ENCODE data around the gene CNIH2. TPM values are rescaled to one million over a fixed set of nuclear protein-coding genes. Genes with fewer than 3 reads are reported as not detected.

Gene CNIH2
- total and polyA plus RNA-seq, 2 of the 8 experiments (the other 6 are each of a cell fraction or from before 2014, with no cell fraction given) = 12.5 to 15.8 TPM

DNA sequence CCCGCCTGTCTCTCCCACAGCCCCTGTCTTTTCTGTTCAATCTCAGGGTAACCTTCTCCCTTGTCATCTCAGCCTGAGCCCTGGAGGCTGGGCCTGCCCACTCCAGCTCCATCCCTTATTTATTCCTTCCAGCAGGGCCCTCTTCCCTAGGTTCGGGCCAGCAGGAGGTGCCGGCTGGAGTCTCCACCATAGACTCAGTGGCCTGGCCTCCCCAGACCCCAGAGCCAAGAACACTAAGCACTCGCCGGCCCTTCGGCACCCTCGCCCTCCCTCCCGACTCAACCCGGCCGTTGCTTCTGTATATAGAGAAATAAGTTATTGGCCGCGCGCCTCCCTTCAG lies 11.0 kb upstream of the CNIH2 start:
- Histone ChIP-seq H2BK5ac (ENCODE audit: low read depth, low read length) (no peak overlapping the region; the same call in 1 of the 2 replicates), H3K4me3 (ENCODE audit: extremely low read depth in 1 of 4, insufficient read depth in 2 of 4, low read depth in 3 of 4, low read length in 4 of 4) (peak overlapping the region; percentile 57 to 91 (median 72); a peak in 6 of 8 replicates), H3K27me3 (replicated peaks in 1 of 4; ENCODE audit: control insufficient read depth in 3 of 4, extremely low read depth in 1 of 4, insufficient read depth in 3 of 4, low read length in 3 of 4) (no peaks in the 10 kb centered on the region), H3K79me2 (ENCODE audit: control insufficient read depth in 1 of 2, insufficient read depth in 2 of 2, low read length in 2 of 2) (peaks cover 0 to 13% of the 10 kb centered on the region in 2 experiments; a peak in 2 of 4 replicates), H3K4ac (replicated peaks; ENCODE audit: insufficient read length, low read depth, low read length) (peak overlapping the region; percentile 38), H3K4me2 (ENCODE audit: insufficient read depth in 1 of 2, low read depth in 2 of 2, low read length in 2 of 2) (peak overlapping the region; percentile 88 to 96), H2BK15ac (ENCODE audit: low read length) (no peak overlapping the region), H3K9me3 (ENCODE audit: insufficient read depth in 2 of 2, low read depth in 1 of 2, low read length in 1 of 2) (no peaks in the 10 kb centered on the region), H4K91ac (replicated peaks; ENCODE audit: insufficient read length, low read length) (no peak overlapping the region), H3K9ac (replicated peaks in 1 of 4; ENCODE audit: extremely low read depth in 1 of 4, low read depth in 3 of 4, low read length in 3 of 4) (no peak overlapping the region; a peak in 1 of 7 replicates), H2AFZ (ENCODE audit: low read length) (no peak overlapping the region), H3K79me1 (ENCODE audit: low read depth, low read length) (peaks cover 6% of the 10 kb centered on the region; the same call in 1 of the 2 replicates), H3K56ac (replicated peaks; ENCODE audit: insufficient read length, low read depth, low read length) (no peak overlapping the region), H3K23ac (ENCODE audit: insufficient read length) (no peak overlapping the region), H3K23me2 (ENCODE audit: low read depth, low read length) (peaks cover 9% of the 10 kb centered on the region), H4K20me1 (replicated peaks in 1 of 2; ENCODE audit: control insufficient read depth in 1 of 2, insufficient read depth in 2 of 2, low read length in 2 of 2) (peaks cover 5 to 17% of the 10 kb centered on the region in 2 experiments), H2BK20ac (ENCODE audit: low read length) (no peak overlapping the region), H2BK12ac (ENCODE audit: low read depth, low read length) (no peak overlapping the region), H2BK120ac (replicated peaks; ENCODE audit: low read depth, low read length) (no peak overlapping the region), H2AK5ac (ENCODE audit: low read depth, low read length) (no peak overlapping the region), H3K4me1 (replicated peaks in 1 of 4; ENCODE audit: control insufficient read depth in 3 of 4, insufficient read depth in 4 of 4, low read length in 3 of 4) (peaks cover 0 to 5% (median 3%) of the 10 kb centered on the region in 4 experiments; a peak in 5 of 7 replicates), H3K18ac (ENCODE audit: extremely low read depth, low read length) (no peak overlapping the region), H4K8ac (ENCODE audit: extremely low read depth, insufficient read depth, low read length) (0 out of 2 replicates have a peak overlapping the region, but pooled peaks have one; percentile 51), H3K27ac (ENCODE audit: low read depth, low read length) (no peak overlapping the region), H3K14ac (ENCODE audit: insufficient read length) (no peak overlapping the region), H4K5ac (ENCODE audit: insufficient read length, low read depth, low read length) (no peak overlapping the region), H3K36me3 (ENCODE audit: control insufficient read depth in 2 of 4, insufficient read depth in 4 of 4, low read length in 3 of 4) (peaks cover 11 to 21% (median 17%) of the 10 kb centered on the region in 4 experiments; a peak in 7 of 8 replicates)
- ChIA-PET POLR2A (ENCODE audit: partially characterized antibody) (interaction anchor here (0.8 to 9.0 kb wide), 10 partner anchors 14 to 198 kb away, joined by 3 to 125 read pairs (median 5); partner anchors contain the start of genes CNIH2, RIN1 and YIF1A), CTCF (ENCODE audit: partially characterized antibody) (interaction anchor here (0.6 to 2.3 kb wide), 16 partner anchors 8 to 222 kb away, joined by 3 to 12 read pairs (median 4); partner anchors contain the start of gene YIF1A)
- DNase-seq (ENCODE audit: low read depth in 1 of 2, low spot score in 2 of 2) (no peak), FAIRE-seq (no peak)
- 44% methylated on average over 13 of the region's 13 CpGs; no CpG with 5 or more reads in 1 of the 2 experiments for WGBS, 2 experiments (ENCODE audit: extremely low coverage in 1 of 2, insufficient coverage in 1 of 2, insufficient read length in 1 of 2, insufficient replicate concordance in 2 of 2, low coverage in 1 of 2, low lambda C conversion rate in 2 of 2, missing lambda C conversion rate in 1 of 2)
- TF ChIP-seq GTF2F1 (IDR thresholded peaks at IDR 0.05; ENCODE audit: borderline replicate concordance, low read depth, low read length) (no peak), MAFK (IDR thresholded peaks at IDR 0.05; ENCODE audit: low read depth, low read length) (no peak), JUN (IDR thresholded peaks at IDR 0.05; ENCODE audit: low read depth, low read length) (no peak), PHF8 (conservative IDR thresholded peaks at IDR 0.05; ENCODE audit: low read depth, low read length) (no peak), POLR2AphosphoS5 (IDR thresholded peaks at IDR 0.05; ENCODE audit: low read depth, low read length) (no peak), ZNF274 (IDR thresholded peaks at IDR 0.05; ENCODE audit: borderline replicate concordance, extremely low read depth, low read length) (no peak), SP2 (IDR thresholded peaks at IDR 0.05; ENCODE audit: low read length) (no peak), SP4 (IDR thresholded peaks at IDR 0.05; ENCODE audit: low read length) (no peak), HDAC6 (IDR thresholded peaks at IDR 0.05; ENCODE audit: low read depth, low read length) (no peak), POU5F1 (IDR thresholded peaks at IDR 0.05; ENCODE audit: low read depth, low read length) (no peak), TBP (IDR thresholded peaks at IDR 0.05; ENCODE audit: low read depth, low read length) (no peak), CBX8 (IDR thresholded peaks at IDR 0.05; ENCODE audit: borderline replicate concordance, low read depth, low read length) (no peak), RFX5 (IDR thresholded peaks at IDR 0.05; ENCODE audit: borderline replicate concordance, low read depth, low read length) (no peak)
- TF ChIP-seq, protein P1, sequence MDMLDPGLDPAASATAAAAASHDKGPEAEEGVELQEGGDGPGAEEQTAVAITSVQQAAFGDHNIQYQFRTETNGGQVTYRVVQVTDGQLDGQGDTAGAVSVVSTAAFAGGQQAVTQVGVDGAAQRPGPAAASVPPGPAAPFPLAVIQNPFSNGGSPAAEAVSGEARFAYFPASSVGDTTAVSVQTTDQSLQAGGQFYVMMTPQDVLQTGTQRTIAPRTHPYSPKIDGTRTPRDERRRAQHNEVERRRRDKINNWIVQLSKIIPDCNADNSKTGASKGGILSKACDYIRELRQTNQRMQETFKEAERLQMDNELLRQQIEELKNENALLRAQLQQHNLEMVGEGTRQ (IDR thresholded peaks at IDR 0.05; ENCODE audit: low read length) = no peak

Measured in H1 (cell line).